ENCODE data around the gene ALG12.
"Not testable (repeated sequence)": the region's sequence is repeated elsewhere in the genome, so short reads cannot be mapped to it uniquely, and the experiment has no call there.

Gene ALG12

GRCh38 chr22:49945042-49945794 is 27.0 kb upstream of the ALG12 start:
- not testable (repeated sequence) for DNase-seq

DNA sequence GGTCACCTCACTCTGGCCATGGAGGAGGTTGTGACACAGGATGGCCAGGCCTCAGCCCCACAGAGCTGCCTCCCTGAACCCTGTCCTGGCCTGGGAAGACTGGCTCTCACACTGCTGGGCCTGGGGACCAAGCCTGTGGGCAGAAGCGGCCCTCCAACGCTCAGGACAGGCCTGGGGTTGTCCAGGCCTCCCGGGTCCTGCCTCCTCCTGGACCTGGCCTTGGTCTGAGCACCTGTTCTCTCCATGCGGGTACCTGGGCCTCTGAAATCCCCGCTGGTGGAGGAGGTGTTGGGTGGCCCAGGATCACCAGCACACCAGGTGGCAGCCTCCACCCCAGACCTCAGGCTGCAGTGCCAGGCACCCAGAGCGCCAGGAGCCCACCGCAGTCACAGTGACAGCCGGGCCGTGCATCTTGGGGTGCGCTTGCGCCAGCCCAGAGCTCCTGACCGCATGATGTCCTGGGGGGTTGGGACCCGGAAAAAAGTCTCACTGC is 26.2 kb upstream of the ALG12 start:
- DNase-seq: no peak

DNA sequence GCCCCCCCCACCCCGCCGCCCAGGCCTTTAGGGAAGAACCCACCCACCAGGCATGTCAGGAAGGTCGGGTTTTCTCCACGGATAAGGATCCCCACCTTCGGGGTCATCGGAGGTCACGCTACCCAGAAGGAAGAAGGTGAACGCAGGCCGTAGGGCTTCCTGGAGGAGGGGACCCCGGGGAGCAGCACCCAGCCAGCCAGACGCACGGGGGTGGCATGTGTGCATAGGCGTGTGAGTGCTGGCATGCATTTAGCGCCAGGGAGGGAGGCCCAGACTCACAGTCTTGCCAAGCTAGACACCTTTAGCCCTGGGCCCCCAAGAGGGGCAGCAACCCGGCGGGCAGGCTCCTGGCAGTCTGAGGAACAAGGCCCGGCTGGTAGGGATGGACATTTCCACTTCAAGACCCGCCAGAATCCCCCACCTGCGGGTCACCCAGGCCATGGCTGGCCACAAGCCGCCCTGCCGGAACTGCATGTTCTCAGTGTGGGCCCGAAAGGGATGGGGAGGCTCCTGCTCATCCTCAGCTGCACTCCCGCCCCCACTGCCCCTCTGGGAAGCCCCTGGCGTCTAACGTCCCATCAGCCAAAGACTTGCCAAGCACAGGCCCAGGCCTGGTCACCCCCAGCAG is 25.6 kb upstream of the ALG12 start:
- DNase-seq: no peak

DNA sequence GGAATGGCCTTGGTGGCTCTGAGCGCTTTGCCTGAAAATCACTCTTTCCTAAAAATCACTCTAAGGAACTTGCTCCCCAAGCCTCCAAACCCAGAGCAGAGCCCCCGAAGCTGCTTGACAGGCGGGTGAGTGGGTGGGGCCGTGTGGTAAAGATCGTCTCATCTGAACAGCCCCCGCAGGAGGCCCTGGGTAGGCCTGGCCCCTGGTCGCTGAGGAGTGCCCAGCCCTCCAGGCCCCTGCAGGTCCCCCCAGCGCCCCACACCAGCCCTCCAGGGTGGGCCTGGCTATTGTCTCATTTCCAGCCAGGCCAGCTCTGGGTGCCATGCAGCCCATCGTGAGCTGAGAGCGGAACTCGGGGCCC is 25.1 kb upstream of the ALG12 start:
- no peak for DNase-seq

DNA sequence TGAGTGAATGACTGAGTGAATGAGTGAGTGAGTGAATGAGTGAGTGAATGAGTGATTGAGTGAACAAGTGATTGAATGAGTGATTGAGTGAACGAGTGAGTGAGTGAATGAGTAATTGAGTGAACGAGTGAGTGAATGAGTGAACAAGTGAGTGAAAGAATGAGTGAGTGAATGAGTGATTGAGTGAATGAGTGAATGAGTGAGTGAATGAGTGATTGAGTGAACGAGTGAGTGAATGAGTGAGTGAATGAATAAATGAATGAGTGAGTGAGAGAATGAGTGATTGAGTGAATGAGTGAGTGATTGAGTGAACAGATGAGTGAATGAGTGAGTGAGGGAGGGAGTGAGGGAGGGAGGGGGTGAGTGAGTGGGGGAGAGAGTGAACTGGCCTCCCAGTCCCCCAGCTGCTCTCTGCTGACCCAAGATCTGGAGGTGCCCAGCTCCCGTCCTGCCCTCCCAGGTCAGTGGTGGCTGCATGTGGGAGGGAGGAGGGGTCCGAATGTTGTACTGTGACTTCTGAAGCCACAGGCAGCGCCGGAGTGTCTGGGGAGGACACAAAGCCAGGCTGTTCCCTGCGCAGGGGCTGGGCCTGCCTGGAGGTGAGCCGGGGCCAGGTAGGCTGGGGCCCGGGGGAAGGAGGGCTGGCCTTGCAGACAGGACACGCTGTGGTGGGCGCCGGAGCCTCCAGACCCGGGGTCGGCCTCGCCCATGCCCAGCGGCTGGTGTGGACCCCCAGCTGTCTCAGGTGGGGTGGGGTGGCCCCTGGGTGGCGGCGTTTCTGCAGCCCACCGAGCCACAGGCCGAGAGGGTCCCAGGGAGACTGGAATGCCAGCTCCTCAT is 24.5 kb upstream of the ALG12 start:
- no peak for DNase-seq

DNA sequence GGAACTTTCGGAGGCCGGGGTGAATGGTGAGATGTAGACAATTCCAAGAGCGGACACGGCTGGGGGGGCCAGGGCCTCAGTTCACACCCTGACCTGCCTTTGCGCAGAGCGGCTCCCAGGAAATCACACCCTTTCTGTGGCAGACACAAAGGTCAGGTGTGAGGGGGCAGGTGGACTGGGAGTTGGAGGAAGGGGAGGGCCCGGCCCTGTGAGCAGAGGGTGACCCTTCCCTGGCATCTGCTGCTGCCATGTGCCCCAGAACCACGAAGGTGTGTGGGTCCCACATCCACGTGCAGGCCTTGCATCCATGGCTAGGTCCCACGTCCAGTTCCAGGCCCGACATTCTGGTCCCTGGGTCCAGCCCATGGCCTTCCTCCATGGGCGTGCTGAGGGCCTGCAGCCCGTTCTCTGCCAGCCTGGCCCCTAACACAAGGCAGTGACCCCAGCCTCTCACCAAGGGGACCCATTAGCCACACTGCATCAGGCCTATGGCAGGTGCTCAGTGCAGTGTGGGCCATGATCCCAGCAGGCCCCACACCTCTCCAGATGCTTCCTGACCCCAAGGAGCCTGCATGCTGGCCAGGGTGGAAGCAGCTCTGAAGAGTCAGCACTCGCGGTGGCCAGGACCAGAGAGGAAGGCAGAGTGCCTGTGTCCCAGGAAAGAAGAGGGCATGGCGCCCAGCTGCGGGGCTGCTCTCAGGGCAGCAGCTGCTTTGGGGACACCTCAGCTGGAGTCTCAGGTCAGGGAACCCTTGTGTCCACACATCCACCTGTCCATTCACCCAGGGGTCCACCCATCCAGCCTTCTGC is 23.5 kb upstream of the ALG12 start:
- no peak for DNase-seq

DNA sequence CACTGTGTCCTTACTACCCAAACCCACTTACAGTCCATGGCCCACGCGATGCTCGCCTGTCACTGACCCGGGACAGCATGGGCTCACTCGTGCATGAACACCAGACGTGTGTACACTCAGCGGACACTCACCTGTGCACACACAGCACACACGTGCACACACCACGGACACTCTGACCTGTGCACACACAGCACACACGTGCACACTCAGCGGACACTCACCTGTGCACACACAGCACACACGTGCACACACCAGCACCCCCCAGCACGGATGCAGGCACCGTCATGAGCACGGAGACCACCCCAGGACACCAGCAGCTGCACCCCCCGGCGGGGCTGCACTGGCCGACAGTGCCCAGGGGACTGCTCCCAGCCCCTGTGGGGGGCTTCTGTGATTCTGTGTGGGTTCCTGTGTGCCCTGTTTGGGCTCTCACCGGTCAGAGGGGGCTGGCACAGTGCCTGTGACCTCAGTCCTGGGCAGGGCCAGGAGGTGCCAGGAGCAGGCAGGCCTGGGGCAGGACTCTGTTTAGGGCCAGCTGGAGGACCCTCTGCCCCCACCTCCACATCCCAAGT is 20.4 kb upstream of the ALG12 start:
- DNase-seq: no peak

- DNase-seq: no peak
Observed at GRCh38 chr22:49937758-49938564, 19.7 kb upstream of the ALG12 start.

GRCh38 chr22:49936973-49937757 is 18.9 kb upstream of the ALG12 start:
- no peak for DNase-seq

DNA sequence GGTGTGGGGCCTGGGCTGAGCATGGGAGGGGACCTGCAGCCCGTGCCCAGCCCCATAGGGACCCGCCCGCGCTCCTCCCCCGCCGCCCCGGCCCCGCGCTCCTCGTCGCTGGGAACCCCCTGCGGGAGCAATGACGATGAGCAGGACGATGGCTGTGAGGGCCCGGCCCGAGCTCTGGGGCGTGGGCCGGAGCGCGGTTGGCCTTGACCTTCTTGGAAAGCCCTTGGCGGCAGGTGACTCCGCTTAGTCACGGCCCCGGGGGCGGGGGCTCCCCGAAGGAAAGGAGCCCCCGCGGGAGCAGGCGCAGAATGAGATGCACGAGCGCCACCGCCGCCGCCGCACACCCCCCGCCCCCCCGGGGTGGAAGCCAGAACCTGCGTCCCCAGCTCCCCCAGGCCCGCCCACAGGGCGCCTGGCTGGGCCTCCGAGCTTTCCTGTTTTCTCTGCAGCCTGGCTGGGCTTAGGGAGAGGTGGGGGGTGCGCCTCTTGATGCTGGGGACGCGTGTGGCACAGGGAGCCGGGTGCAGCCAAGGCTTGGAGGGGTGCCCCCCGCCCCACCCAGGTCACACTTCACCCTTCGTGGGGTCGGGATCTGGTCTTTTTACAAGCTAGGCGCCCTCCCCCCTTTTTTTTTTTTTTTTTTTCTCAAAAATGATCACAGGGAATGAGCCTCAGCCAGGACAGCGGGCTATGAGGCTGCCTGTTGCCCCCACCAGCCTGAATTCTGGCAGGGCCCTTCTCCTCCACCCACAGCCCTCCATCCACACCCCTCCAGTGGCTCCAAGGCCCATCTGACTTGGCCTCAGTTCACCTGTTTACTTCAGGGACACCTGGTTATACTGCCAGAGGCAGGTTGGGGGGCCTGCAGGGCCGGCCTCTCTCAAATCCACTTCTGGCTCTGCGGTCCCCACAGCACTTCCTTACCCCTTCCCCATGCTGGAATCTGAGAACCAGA is 18.1 kb upstream of the ALG12 start:
- peak; percentile 12 for DNase-seq

GRCh38 chr22:49935561-49935960 is 17.3 kb upstream of the ALG12 start:
- no peak for DNase-seq

DNA sequence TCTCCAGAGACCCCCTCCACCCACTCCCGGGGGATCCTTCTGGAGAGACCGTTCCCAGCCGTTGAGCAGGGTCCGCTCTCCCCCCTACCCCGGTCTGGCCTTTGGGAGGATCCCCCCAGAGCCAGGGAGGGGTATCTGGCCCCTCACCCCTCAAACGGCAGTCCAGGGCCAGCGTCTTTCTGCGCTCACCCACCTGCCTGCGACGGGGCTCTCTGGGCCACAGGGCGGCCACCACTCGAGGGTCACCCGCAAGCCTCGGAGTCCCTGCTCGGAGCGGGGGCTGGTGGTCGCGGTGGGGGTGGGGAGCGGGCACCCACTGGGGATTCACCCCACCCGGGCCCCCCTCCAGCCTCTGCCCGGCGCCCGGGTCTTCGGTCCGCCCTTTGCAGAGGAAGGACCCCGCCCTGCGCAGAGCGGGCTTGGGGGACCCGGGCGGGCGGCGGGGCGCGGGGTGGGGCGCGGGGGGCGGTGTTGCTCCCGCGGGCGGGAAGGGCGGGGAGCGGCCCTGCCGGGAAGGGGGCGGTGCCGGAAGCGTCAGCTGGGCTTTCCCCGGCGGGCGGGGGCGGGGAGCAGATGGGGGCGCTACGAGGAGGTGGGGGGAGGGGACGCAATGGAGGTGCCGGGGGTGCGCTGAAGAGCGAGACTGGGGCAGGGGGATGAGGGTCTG is 16.8 kb upstream of the ALG12 start:
- DNase-seq: no peak

- DNase-seq: no peak
Observed at GRCh38 chr22:49934160-49934890, 16.1 kb upstream of the ALG12 start.

- DNase-seq: no peak
Observed at GRCh38 chr22:49933236-49934159, 15.3 kb upstream of the ALG12 start.

DNA sequence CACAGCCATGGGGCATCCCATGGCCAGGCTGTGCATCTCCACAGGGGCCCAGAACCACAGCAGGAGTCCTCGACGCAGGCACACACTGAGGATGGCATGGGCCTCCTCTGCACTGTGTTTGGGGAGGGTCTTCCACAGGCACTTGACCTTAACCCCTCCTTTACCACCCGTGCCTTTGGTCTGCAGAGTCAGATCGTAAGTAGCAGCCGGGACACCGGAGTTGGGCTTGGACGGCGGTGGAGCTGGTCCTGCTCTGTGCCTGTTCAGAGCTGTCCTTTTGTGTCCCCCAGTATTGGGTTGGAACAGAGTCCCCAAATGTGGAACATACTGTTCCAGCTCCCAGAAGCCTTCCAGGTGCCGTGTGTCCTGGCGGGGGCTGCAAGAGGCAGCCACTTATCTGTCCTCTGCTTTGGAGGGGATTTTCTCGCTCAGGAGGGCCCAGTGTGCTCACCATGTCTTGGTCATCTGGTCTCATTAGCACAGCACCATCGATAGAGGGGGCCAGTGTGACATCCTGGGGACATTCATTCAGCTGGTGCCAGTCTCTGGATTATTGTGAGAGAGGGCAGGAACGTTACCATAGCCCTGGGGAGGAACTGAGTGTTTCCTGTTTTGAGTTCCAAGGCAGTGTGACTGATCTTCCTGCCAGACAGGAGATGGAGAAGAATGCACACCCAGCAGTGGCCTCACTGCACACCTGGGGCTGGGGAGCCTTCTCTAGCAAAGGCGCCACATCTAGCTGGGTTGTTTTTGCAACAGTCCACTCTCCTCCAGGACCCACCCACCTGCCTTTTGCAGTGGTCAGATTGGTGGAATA is 12.6 kb upstream of the ALG12 start:
- peak; percentile 11 for DNase-seq

GRCh38 chr22:49929994-49930575 is 11.8 kb upstream of the ALG12 start:
- DNase-seq: no peak
